Hepatocyte (in vitro differentiated cells): Measurements from ENCODE around the gene PHETA1.

ENCODE experiments used
- CTCF ChIP-seq: fragments of 200-600 bp; sonication (generic); IDR thresholded peaks from 2 replicates; pipeline ENCODE4 v1.5.1; 2016; ENCODE audit warnings: antibody characterized with exemption, mild to moderate bottlenecking; ENCODE audit not compliant: poor library complexity
- EZH2 ChIP-seq: fragments of 200-600 bp; sonication (generic); IDR thresholded peaks from 2 replicates; pipeline ENCODE4 v1.6.1; 2016; ENCODE audit warnings: antibody characterized with exemption, mild to moderate bottlenecking, borderline replicate concordance
- EZH2phosphoT487 ChIP-seq: fragments of 200-600 bp; sonication (generic); IDR thresholded peaks from one replicate; pipeline ENCODE4 v1.6.1; 2018; ENCODE audit warnings: antibody characterized with exemption, mild to moderate bottlenecking, low read depth, moderate library complexity; ENCODE audit not compliant: unreplicated experiment, severe bottlenecking

- no peak for TF ChIP-seq CTCF
- no peak for TF ChIP-seq EZH2
- no peak for TF ChIP-seq EZH2phosphoT487
Observed at GRCh38 chr12:111343181-111343580, 25.7 kb downstream of the PHETA1 start.
